ENCODE results near the gene DST. TPM values are rescaled to one million over a fixed set of nuclear protein-coding genes. Genes with fewer than 3 reads are reported as not detected.

The DST gene
- total RNA-seq, 1 experiment from 2014 or later = 71.8 TPM

- Histone ChIP-seq H3K36me3 (ENCODE audit: insufficient read depth, low read length, poor library complexity, severe bottlenecking) (no peaks in the 10 kb centered on the region), H3K4me3 (ENCODE audit: low read depth, low read length, poor library complexity, severe bottlenecking) (no peak overlapping the region), H3K4me1 (ENCODE audit: insufficient read depth, low read length, poor library complexity, severe bottlenecking) (no peaks in the 10 kb centered on the region), H3K9me3 (ENCODE audit: low read depth, low read length, poor library complexity, severe bottlenecking) (no peaks in the 10 kb centered on the region), H3K27ac (ENCODE audit: low read depth, low read length, poor library complexity, severe bottlenecking) (no peak overlapping the region), H3K27me3 (replicated peaks; ENCODE audit: insufficient read depth, low read depth, low read length, poor library complexity) (no peaks in the 10 kb centered on the region)
- ChIA-PET CTCF (no interaction called here), POLR2A (ENCODE audit: low non-redundant PET) (no interaction called here)
- intact Hi-C loops (cut with micrococcal nuclease; ENCODE audit: unreplicated experiment) = no loop called here
- BruUV-seq (replicated peaks) = no TSS peak
- no peak for DNase-seq (ENCODE audit: low spot score)
- no peak for TF ChIP-seq CTCF (conservative IDR thresholded peaks at IDR 0.05; ENCODE audit: low read depth, low read length)
- no peak for TF ChIP-seq EZH2 (IDR thresholded peaks at IDR 0.05; ENCODE audit: borderline replicate concordance, low read depth, low read length, poor library complexity, severe bottlenecking)
Observed at GRCh38 chr6:56408976-56409375, 233.7 kb downstream of the DST start.
